GM21447 (cell line): Measurements from ENCODE around the gene MOB1B.
"Not testable (repeated sequence)": the region's sequence is repeated elsewhere in the genome, so short reads cannot be mapped to it uniquely, and the experiment has no call there.

Experiments
- ATAC-seq: cut with Tn5 transposase; IDR thresholded peaks from one replicate; pipeline ENCODE4 v1.9.1; 2021; ENCODE audit not compliant: unreplicated experiment

Gene MOB1B

GRCh38 chr4:70901984-70902576 is at the start of gene MOB1B:
Gene MOB1B (plus strand): TSS chr4:70902369. CDS start chr4:70902537, 168 bp downstream.
- peak; percentile 91 for ATAC-seq

GRCh38 chr4:70855464-70855863 is 46.7 kb upstream of the MOB1B start:
- no peak for ATAC-seq

GRCh38 chr4:70858454-70858853 is 43.7 kb upstream of the MOB1B start:
- no peak for ATAC-seq

- ATAC-seq: no peak
Observed at GRCh38 chr4:70859066-70859465, 43.1 kb upstream of the MOB1B start.

- ATAC-seq: peak; percentile 75
Observed at GRCh38 chr4:70863099-70863790, 38.9 kb upstream of the MOB1B start.

GRCh38 chr4:70868778-70869177 is 33.4 kb upstream of the MOB1B start:
- ATAC-seq: no peak

GRCh38 chr4:70873216-70873615 is 29.0 kb upstream of the MOB1B start:
- ATAC-seq: no peak

GRCh38 chr4:70874268-70875156 is 27.7 kb upstream of the MOB1B start:
- ATAC-seq: peak; percentile 88

GRCh38 chr4:70877556-70877955 is 24.6 kb upstream of the MOB1B start:
- ATAC-seq: no peak

GRCh38 chr4:70880739-70881138 is 21.4 kb upstream of the MOB1B start:
- ATAC-seq: no peak

- ATAC-seq: no peak
Observed at GRCh38 chr4:70885174-70885573, 17.0 kb upstream of the MOB1B start.

- no peak for ATAC-seq
Observed at GRCh38 chr4:70892086-70892769, 9.9 kb upstream of the MOB1B start.

GRCh38 chr4:70893790-70894189 is 8.4 kb upstream of the MOB1B start:
- ATAC-seq: no peak

GRCh38 chr4:70895405-70895804 is 6.8 kb upstream of the MOB1B start:
- ATAC-seq: no peak

- peak; percentile 66 for ATAC-seq
Observed at GRCh38 chr4:70895811-70896491, 6.2 kb upstream of the MOB1B start.

- not testable (repeated sequence) for ATAC-seq
Observed at GRCh38 chr4:70898581-70898980, 3.6 kb upstream of the MOB1B start.

- no peak for ATAC-seq
Observed at GRCh38 chr4:70901607-70901983, 574 bp upstream of the MOB1B start.

GRCh38 chr4:70902577-70903290 is 565 bp downstream of the MOB1B start:
- peak; percentile 46 for ATAC-seq

- no peak for ATAC-seq
Observed at GRCh38 chr4:70903291-70903603, 1.1 kb downstream of the MOB1B start.

GRCh38 chr4:70908993-70909556 is 6.9 kb downstream of the MOB1B start:
- ATAC-seq: no peak
